B cell (primary cell): Measurements from ENCODE around the gene EVX1. TPM values are rescaled to one million over a fixed set of nuclear protein-coding genes. Genes with fewer than 3 reads are reported as not detected.

Experiments
- ATAC-seq: fragments of 200-7000 bp; cut with Tn5 transposase; one replicate; pipeline ENCODE4 v1.10.0; 2021; ENCODE audit warnings: low read depth, mild to moderate bottlenecking, moderate number of reproducible peaks, moderate library complexity
- CTCF ChIA-PET: fragments of 350-600 bp; sonication (Branson Sonifier 250); formaldehyde crosslinking; loops from one replicate; lab custom pipeline; 2021; ENCODE audit warnings: antibody characterized with exemption, inconsistent platforms; lab: Charles Lee
- POLR2A ChIA-PET: fragments of 350-600 bp; sonication (Branson Sonifier 250); formaldehyde crosslinking; loops from one replicate; lab custom pipeline; 2021; ENCODE audit warnings: antibody characterized with exemption; lab: Charles Lee
- DNase-seq: peaks from one replicate; pipeline ENCODE4 v3.0.0; 2013
- H2AFZ ChIP-seq: 2 replicates; pipeline ENCODE4 v1.6.1; 2012; ENCODE audit warnings: mild to moderate bottlenecking, low read depth, low read length; ENCODE audit not compliant: insufficient read depth, poor library complexity, severe bottlenecking
- H3K27ac ChIP-seq, 2 donors: 1 replicate in 1 of 2; 2 replicates in 1 of 2; pipeline ENCODE4 v1.5.1; 2012 to 2013; ENCODE audit warnings: low read length in 2 of 2, mild to moderate bottlenecking in 2 of 2, moderate library complexity in 1 of 2
- H3K27me3 ChIP-seq, 4 experiments: fragments of 200-600 bp in 1 of 4; sonication (generic) in 1 of 4; replicated peaks in 1 of 4; 1 replicate in 2 of 4; 2 replicates in 2 of 4; pipeline versions ENCODE4 v1.6.1 to v1.7.0; 2013 to 2016; ENCODE audit warnings: low read length in 3 of 4, mild to moderate bottlenecking in 2 of 4, mixed read lengths in 1 of 4, moderate library complexity in 1 of 4; ENCODE audit not compliant: insufficient read depth in 4 of 4, control insufficient read depth in 3 of 4; ENCODE audit errors: control extremely low read depth in 1 of 4
- H3K36me3 ChIP-seq, 2 experiments: replicated peaks in 1 of 2; 1 replicate in 1 of 2; 2 replicates in 1 of 2; pipeline versions ENCODE4 v1.6.1 to v1.7.1; 2013; ENCODE audit warnings: low read length in 1 of 2; ENCODE audit not compliant: insufficient read depth in 2 of 2, control insufficient read depth in 1 of 2; ENCODE audit errors: control extremely low read depth in 1 of 2, extremely low read depth in 1 of 2
- H3K4me1 ChIP-seq, 2 donors: fragments of 200-600 bp in 1 of 2; sonication (generic) in 1 of 2; 1 replicate in 1 of 2; 2 replicates in 1 of 2; pipeline versions ENCODE4 v1.5.1 to v1.6.1; 2013 to 2017; ENCODE audit warnings: low read length in 2 of 2; ENCODE audit not compliant: control insufficient read depth in 2 of 2, insufficient read depth in 2 of 2
- H3K4me2 ChIP-seq: replicated peaks from 2 replicates; pipeline ENCODE3; 2012; ENCODE audit warnings: mild to moderate bottlenecking, low read depth, low read length; ENCODE audit not compliant: poor library complexity, severe bottlenecking
- H3K4me3 ChIP-seq, 5 experiments: fragments of 200-600 bp in 1 of 5; sonication (generic) in 1 of 5; 1 replicate in 3 of 5; 2 replicates in 2 of 5; pipeline versions ENCODE4 v1.5.1 to v1.7.0; 2011 to 2016; ENCODE audit warnings: low read length in 4 of 5, mild to moderate bottlenecking in 4 of 5, low read depth in 2 of 5, control low read depth in 1 of 5, moderate library complexity in 1 of 5; ENCODE audit not compliant: insufficient read depth in 1 of 5; ENCODE audit errors: control extremely low read depth in 1 of 5, extremely low read depth in 1 of 5
- H3K79me2 ChIP-seq: fragments of 200-600 bp; sonication (generic); one replicate; pipeline ENCODE4 v1.6.0; 2016; ENCODE audit warnings: low read length; ENCODE audit not compliant: control insufficient read depth, insufficient read depth
- H3K9ac ChIP-seq: fragments of 200-600 bp; sonication (generic); 2 replicates; pipeline ENCODE4 v1.6.1; 2017; ENCODE audit warnings: mild to moderate bottlenecking, low read length, moderate library complexity
- H3K9me3 ChIP-seq, 3 donors: one replicate each; pipeline versions ENCODE4 v1.6.1 to v1.7.1; 2013; ENCODE audit warnings: low read length in 2 of 3; ENCODE audit not compliant: control insufficient read depth in 2 of 3, insufficient read depth in 1 of 3; ENCODE audit errors: control extremely low read depth in 1 of 3
- H4K20me1 ChIP-seq: 2 replicates; pipeline ENCODE4 v1.6.0; 2012; ENCODE audit warnings: mild to moderate bottlenecking, low read length; ENCODE audit not compliant: insufficient read depth, control insufficient read depth, poor library complexity, severe bottlenecking
- H3K27ac Mint-ChIP-seq: one replicate; pipeline ENCODE4 v1.8.0; 2021; ENCODE audit warnings: mixed read lengths
- H3K27me3 Mint-ChIP-seq: one replicate; pipeline ENCODE4 v1.8.0; 2021; ENCODE audit warnings: mixed read lengths
- H3K4me1 Mint-ChIP-seq: one replicate; pipeline ENCODE4 v1.8.0; 2021; ENCODE audit warnings: mixed read lengths
- H3K4me3 Mint-ChIP-seq: one replicate; pipeline ENCODE4 v1.8.0; 2021; ENCODE audit warnings: mixed read lengths
- H3K9me3 Mint-ChIP-seq: one replicate; pipeline ENCODE4 v1.8.0; 2022; ENCODE audit warnings: mixed read lengths; ENCODE audit not compliant: insufficient read depth
- EZH2 ChIP-seq: IDR thresholded peaks from 2 replicates; pipeline ENCODE4 v1.6.1; 2012; ENCODE audit warnings: borderline replicate concordance, low read depth, mild to moderate bottlenecking, moderate library complexity, low read length; ENCODE audit not compliant: insufficient read depth, poor library complexity, severe bottlenecking
- WGBS: methylation state at CpG from one replicate; pipeline ENCODE4 v1.1.5; 2013; ENCODE audit warnings: missing lambda C conversion rate; ENCODE audit not compliant: insufficient coverage; 5-methylcytosine and 5-hydroxymethylcytosine counted together
- intact Hi-C: fragments of 100-400 bp; cut with micrococcal nuclease; formaldehyde crosslinking; loops from one replicate; pipeline ENCODE4 v1.10.0; 2022
- polyA plus RNA-seq: library from polyadenylated mRNA; depleted of rRNA; stranded (reverse); fragments of >200 nt; gene quantifications from 2 replicates; pipeline ENCODE4 v1.2.3, GENCODE V29; 2012
- total RNA-seq, 2 donors: library from RNA; stranded (reverse); fragments of 120-200 nt in 1 of 2; gene quantifications; 1 replicate in 1 of 2; 2 replicates in 1 of 2; pipeline versions ENCODE4 v1.2.3 to v1.2.4, GENCODE V29; 2013 to 2022
- TF ChIP-seq, protein P1 (sequence below): fragments of 200-600 bp; IDR thresholded peaks from one replicate; pipeline ENCODE4 v1.8.0; 2022; ENCODE audit warnings: antibody characterized with exemption, mild to moderate bottlenecking

Gene EVX1
- total and polyA plus RNA-seq, 2 donors (not counting 1 experiment from before 2014, with no cell fraction given): not detected

DNA sequence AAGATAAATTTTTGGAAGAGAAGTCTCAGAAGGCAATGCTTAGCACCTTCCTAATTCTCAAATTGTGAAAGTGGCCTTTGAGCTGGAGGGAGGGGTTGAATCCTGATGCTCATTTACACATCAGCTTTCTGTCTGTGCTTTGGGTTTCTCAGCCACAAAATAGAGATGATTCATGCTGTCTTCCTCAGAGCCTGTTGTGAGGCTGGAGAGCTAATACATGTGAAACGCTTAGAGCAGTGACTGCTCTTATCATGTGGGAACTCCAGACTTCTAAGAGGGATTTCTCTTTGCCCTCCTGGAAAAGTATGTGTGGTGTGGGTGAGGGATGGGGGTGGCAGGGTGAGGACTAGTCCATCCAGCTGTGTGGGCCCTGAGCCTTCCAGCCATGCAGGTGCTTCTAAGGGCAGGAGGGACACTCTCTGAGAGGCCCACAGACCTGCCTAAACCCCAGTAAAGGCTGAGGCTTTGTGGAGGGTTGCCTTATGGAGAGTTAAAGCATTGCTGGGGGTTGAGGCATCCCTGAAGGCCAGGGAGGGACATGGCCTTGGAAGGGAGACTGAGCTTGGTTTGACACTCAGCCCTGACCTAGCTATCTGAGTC is 4.8 kb upstream of the EVX1 start:
- Mint-ChIP-seq H3K4me1 (peaks cover 26% of the 10 kb centered on the region), H3K9me3 (no peaks in the 10 kb centered on the region), H3K27ac (no peak overlapping the region), H3K4me3 (no peak overlapping the region), H3K27me3 (peaks cover 77% of the 10 kb centered on the region)
- H3K79me2 ChIP-seq: no peaks in the 10 kb centered on the region
- ChIA-PET POLR2A (no interaction called here), CTCF (no interaction called here)
- WGBS: 75% methylated on average over 1 of the region's 1 CpG
- no peak overlapping the region for H3K4me3 ChIP-seq
- DNase-seq: no peak
- no peak overlapping the region for H3K9ac ChIP-seq
- no peaks in the 10 kb centered on the region for H3K36me3 ChIP-seq
- H2AFZ ChIP-seq: no peak overlapping the region
- intact Hi-C loops: no loop called here
- TF ChIP-seq EZH2: no peak
- TF ChIP-seq, protein P1, sequence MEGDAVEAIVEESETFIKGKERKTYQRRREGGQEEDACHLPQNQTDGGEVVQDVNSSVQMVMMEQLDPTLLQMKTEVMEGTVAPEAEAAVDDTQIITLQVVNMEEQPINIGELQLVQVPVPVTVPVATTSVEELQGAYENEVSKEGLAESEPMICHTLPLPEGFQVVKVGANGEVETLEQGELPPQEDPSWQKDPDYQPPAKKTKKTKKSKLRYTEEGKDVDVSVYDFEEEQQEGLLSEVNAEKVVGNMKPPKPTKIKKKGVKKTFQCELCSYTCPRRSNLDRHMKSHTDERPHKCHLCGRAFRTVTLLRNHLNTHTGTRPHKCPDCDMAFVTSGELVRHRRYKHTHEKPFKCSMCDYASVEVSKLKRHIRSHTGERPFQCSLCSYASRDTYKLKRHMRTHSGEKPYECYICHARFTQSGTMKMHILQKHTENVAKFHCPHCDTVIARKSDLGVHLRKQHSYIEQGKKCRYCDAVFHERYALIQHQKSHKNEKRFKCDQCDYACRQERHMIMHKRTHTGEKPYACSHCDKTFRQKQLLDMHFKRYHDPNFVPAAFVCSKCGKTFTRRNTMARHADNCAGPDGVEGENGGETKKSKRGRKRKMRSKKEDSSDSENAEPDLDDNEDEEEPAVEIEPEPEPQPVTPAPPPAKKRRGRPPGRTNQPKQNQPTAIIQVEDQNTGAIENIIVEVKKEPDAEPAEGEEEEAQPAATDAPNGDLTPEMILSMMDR: no peak
- H3K27ac ChIP-seq: no peak overlapping the region
- ATAC-seq: no peak
- H3K4me1 ChIP-seq: peaks cover 28 to 35% of the 10 kb centered on the region in 2 donors
- no peaks in the 10 kb centered on the region for H4K20me1 ChIP-seq
- H3K27me3 ChIP-seq: peaks cover 0 to 88% (median 62%) of the 10 kb centered on the region in 4 experiments
- no peak overlapping the region for H3K4me2 ChIP-seq
- peaks cover 0 to 53% (median 4%) of the 10 kb centered on the region in 3 donors for H3K9me3 ChIP-seq

- Histone ChIP-seq H3K9ac (no peak overlapping the region), H3K27me3 (peaks cover 0 to 99% (median 72%) of the 10 kb centered on the region in 4 experiments), H2AFZ (no peak overlapping the region), H3K27ac (no peak overlapping the region), H3K4me3 (no peak overlapping the region), H3K9me3 (peaks cover 0 to 64% (median 4%) of the 10 kb centered on the region in 3 donors), H3K4me1 (peaks cover 29 to 45% of the 10 kb centered on the region in 2 donors), H3K36me3 (no peaks in the 10 kb centered on the region), H4K20me1 (no peaks in the 10 kb centered on the region), H3K4me2 (peak overlapping the region; percentile 52), H3K79me2 (no peaks in the 10 kb centered on the region)
- WGBS: 39% methylated on average over 12 of the region's 15 CpGs
- ChIA-PET CTCF (interaction anchor here (0.8 to 1.1 kb wide), 3 partner anchors 11 to 78 kb away, joined by 3 to 4 read pairs (median 4); no protein-coding TSS in a partner anchor), POLR2A (no interaction called here)
- peak overlapping the region; percentile 55 for H3K4me3 Mint-ChIP-seq
- DNase-seq (peak; percentile 35), ATAC-seq (no peak)
- intact Hi-C loops: no loop called here
- TF ChIP-seq, protein P1: no peak
- no peak for TF ChIP-seq EZH2
- H3K9me3 Mint-ChIP-seq: no peaks in the 10 kb centered on the region
- peaks cover 76% of the 10 kb centered on the region for H3K27me3 Mint-ChIP-seq
- H3K4me1 Mint-ChIP-seq: peaks cover 28% of the 10 kb centered on the region
- peak overlapping the region; percentile 63 for H3K27ac Mint-ChIP-seq
These were observed 3.6 kb upstream of the EVX1 start for GRCh38 chr7:27238979-27239386.
